ENCODE measurements around the gene FOXL3.

FOXL3 gene

DNA sequence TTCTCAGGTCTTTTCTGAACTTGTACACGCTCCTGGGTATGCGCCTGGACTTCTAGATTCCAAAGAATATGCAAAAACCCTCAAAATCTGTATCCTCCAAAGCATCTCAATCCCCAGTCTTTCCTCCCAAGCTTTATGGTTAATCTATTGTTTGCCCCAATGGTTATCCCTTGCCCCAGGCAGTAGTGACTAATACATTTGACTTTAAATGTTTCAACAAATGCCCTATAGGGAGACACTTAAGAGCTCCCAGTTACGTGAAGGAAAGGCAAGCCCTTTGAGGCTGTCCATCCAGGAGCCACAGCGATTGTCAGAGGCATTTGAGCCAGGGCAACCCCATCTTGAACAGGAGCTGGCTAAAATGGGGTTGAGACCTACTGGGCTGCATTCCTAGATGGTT, 12.7 kb upstream of the FOXL3 start:
- H3K4me2 ChIP-seq (ENCODE audit: insufficient read depth, low read length): no peak overlapping the region
- H3K36me3 ChIP-seq (ENCODE audit: insufficient read depth, low read length): no peaks in the 10 kb centered on the region
- no peaks in the 10 kb centered on the region for H4K20me1 ChIP-seq (ENCODE audit: insufficient read depth, low read length)
- H3K9ac ChIP-seq (ENCODE audit: low read depth, low read length): no peak overlapping the region
- H3K9me3 ChIP-seq (ENCODE audit: insufficient read depth, low read length, severe bottlenecking): peaks cover 10% of the 10 kb centered on the region
- H3K27ac ChIP-seq (ENCODE audit: low read length): no peak overlapping the region
- H2AFZ ChIP-seq (ENCODE audit: low read depth, low read length): no peak overlapping the region
- DNase-seq (no peak), ATAC-seq (ENCODE audit: insufficient read depth, low read depth) (no peak)
- no peak overlapping the region for H3K4me3 ChIP-seq (ENCODE audit: low read depth in 1 of 2, low read length in 2 of 2)
- TF ChIP-seq, protein P1, sequence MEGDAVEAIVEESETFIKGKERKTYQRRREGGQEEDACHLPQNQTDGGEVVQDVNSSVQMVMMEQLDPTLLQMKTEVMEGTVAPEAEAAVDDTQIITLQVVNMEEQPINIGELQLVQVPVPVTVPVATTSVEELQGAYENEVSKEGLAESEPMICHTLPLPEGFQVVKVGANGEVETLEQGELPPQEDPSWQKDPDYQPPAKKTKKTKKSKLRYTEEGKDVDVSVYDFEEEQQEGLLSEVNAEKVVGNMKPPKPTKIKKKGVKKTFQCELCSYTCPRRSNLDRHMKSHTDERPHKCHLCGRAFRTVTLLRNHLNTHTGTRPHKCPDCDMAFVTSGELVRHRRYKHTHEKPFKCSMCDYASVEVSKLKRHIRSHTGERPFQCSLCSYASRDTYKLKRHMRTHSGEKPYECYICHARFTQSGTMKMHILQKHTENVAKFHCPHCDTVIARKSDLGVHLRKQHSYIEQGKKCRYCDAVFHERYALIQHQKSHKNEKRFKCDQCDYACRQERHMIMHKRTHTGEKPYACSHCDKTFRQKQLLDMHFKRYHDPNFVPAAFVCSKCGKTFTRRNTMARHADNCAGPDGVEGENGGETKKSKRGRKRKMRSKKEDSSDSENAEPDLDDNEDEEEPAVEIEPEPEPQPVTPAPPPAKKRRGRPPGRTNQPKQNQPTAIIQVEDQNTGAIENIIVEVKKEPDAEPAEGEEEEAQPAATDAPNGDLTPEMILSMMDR (IDR thresholded peaks at IDR 0.05; ENCODE audit: borderline replicate concordance, extremely low read depth, low read length, poor library complexity, severe bottlenecking): no peak
- TF ChIP-seq EZH2 (IDR thresholded peaks at IDR 0.05; ENCODE audit: borderline replicate concordance, low read depth, low read length, severe bottlenecking): no peak
- no peaks in the 10 kb centered on the region for H3K4me1 ChIP-seq (ENCODE audit: insufficient read depth, low read length)
- H3K27me3 ChIP-seq (ENCODE audit: insufficient read depth, low read length, poor library complexity): no peaks in the 10 kb centered on the region
- no peaks in the 10 kb centered on the region for H3K79me2 ChIP-seq (ENCODE audit: insufficient read depth, low read length)

DNA sequence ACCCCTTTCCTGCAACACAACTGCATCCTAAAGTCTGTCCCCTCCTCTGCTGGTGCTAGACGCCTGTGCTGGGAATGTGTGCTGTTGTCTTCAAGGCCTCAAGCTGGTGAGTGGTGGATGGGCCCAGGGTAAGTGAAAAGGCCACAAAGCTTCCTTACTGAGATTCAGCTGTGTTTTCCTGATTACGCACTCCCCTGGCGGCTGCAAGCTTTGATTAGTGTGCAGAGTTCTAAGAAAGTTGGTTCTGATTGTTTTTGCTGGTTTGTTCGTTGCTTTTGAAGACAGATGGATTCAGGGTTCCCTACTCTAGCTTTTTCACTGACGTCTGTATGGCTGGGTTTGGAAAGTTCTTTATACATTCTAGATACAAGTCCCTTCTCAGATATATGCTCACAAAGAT, 11.9 kb upstream of the FOXL3 start:
- no peaks in the 10 kb centered on the region for H3K79me2 ChIP-seq (ENCODE audit: insufficient read depth, low read length)
- TF ChIP-seq, protein P1 (IDR thresholded peaks at IDR 0.05; ENCODE audit: borderline replicate concordance, extremely low read depth, low read length, poor library complexity, severe bottlenecking): no peak
- no peak for TF ChIP-seq EZH2 (IDR thresholded peaks at IDR 0.05; ENCODE audit: borderline replicate concordance, low read depth, low read length, severe bottlenecking)
- H3K27me3 ChIP-seq (ENCODE audit: insufficient read depth, low read length, poor library complexity): no peaks in the 10 kb centered on the region
- no peak overlapping the region for H3K4me3 ChIP-seq (ENCODE audit: low read depth in 1 of 2, low read length in 2 of 2)
- no peaks in the 10 kb centered on the region for H3K36me3 ChIP-seq (ENCODE audit: insufficient read depth, low read length)
- DNase-seq (no peak), ATAC-seq (ENCODE audit: insufficient read depth, low read depth) (no peak)
- no peak overlapping the region for H3K4me2 ChIP-seq (ENCODE audit: insufficient read depth, low read length)
- H3K9me3 ChIP-seq (ENCODE audit: insufficient read depth, low read length, severe bottlenecking): peaks cover 10% of the 10 kb centered on the region
- H3K9ac ChIP-seq (ENCODE audit: low read depth, low read length): no peak overlapping the region
- H4K20me1 ChIP-seq (ENCODE audit: insufficient read depth, low read length): no peaks in the 10 kb centered on the region
- no peak overlapping the region for H3K27ac ChIP-seq (ENCODE audit: low read length)
- H3K4me1 ChIP-seq (ENCODE audit: insufficient read depth, low read length): no peaks in the 10 kb centered on the region
- no peak overlapping the region for H2AFZ ChIP-seq (ENCODE audit: low read depth, low read length)

- DNase-seq (no peak), ATAC-seq (ENCODE audit: insufficient read depth, low read depth) (no peak)
- TF ChIP-seq, protein P1 (IDR thresholded peaks at IDR 0.05; ENCODE audit: borderline replicate concordance, extremely low read depth, low read length, poor library complexity, severe bottlenecking): no peak
- TF ChIP-seq EZH2 (IDR thresholded peaks at IDR 0.05; ENCODE audit: borderline replicate concordance, low read depth, low read length, severe bottlenecking): no peak
- Histone ChIP-seq H3K79me2 (ENCODE audit: insufficient read depth, low read length) (no peaks in the 10 kb centered on the region), H3K27me3 (ENCODE audit: insufficient read depth, low read length, poor library complexity) (no peaks in the 10 kb centered on the region), H2AFZ (ENCODE audit: low read depth, low read length) (no peak overlapping the region), H3K4me3 (ENCODE audit: low read depth in 1 of 2, low read length in 2 of 2) (no peak overlapping the region), H3K27ac (ENCODE audit: low read length) (no peak overlapping the region), H3K9me3 (ENCODE audit: insufficient read depth, low read length, severe bottlenecking) (peaks cover 10% of the 10 kb centered on the region), H4K20me1 (ENCODE audit: insufficient read depth, low read length) (no peaks in the 10 kb centered on the region), H3K4me2 (ENCODE audit: insufficient read depth, low read length) (no peak overlapping the region), H3K36me3 (ENCODE audit: insufficient read depth, low read length) (no peaks in the 10 kb centered on the region), H3K4me1 (ENCODE audit: insufficient read depth, low read length) (no peaks in the 10 kb centered on the region), H3K9ac (ENCODE audit: low read depth, low read length) (no peak overlapping the region)
Measured at GRCh38 chr7:279821-280220, 10.1 kb upstream of the FOXL3 start.

- DNase-seq (no peak), ATAC-seq (ENCODE audit: insufficient read depth, low read depth) (no peak)
- H3K27ac ChIP-seq (ENCODE audit: low read length): no peak overlapping the region
- no peak overlapping the region for H2AFZ ChIP-seq (ENCODE audit: low read depth, low read length)
- no peaks in the 10 kb centered on the region for H3K79me2 ChIP-seq (ENCODE audit: insufficient read depth, low read length)
- no peak overlapping the region for H3K9ac ChIP-seq (ENCODE audit: low read depth, low read length)
- no peak overlapping the region for H3K4me3 ChIP-seq (ENCODE audit: low read depth in 1 of 2, low read length in 2 of 2)
- peaks cover 10% of the 10 kb centered on the region for H3K9me3 ChIP-seq (ENCODE audit: insufficient read depth, low read length, severe bottlenecking)
- H3K4me1 ChIP-seq (ENCODE audit: insufficient read depth, low read length): no peaks in the 10 kb centered on the region
- TF ChIP-seq, protein P1 (IDR thresholded peaks at IDR 0.05; ENCODE audit: borderline replicate concordance, extremely low read depth, low read length, poor library complexity, severe bottlenecking): no peak
- no peak for TF ChIP-seq EZH2 (IDR thresholded peaks at IDR 0.05; ENCODE audit: borderline replicate concordance, low read depth, low read length, severe bottlenecking)
- H4K20me1 ChIP-seq (ENCODE audit: insufficient read depth, low read length): no peaks in the 10 kb centered on the region
- no peak overlapping the region for H3K4me2 ChIP-seq (ENCODE audit: insufficient read depth, low read length)
- H3K36me3 ChIP-seq (ENCODE audit: insufficient read depth, low read length): no peaks in the 10 kb centered on the region
- H3K27me3 ChIP-seq (ENCODE audit: insufficient read depth, low read length, poor library complexity): no peaks in the 10 kb centered on the region
Measured at GRCh38 chr7:280461-280860, 9.5 kb upstream of the FOXL3 start.
